ENCODE data around the gene KHDRBS1.

DNA sequence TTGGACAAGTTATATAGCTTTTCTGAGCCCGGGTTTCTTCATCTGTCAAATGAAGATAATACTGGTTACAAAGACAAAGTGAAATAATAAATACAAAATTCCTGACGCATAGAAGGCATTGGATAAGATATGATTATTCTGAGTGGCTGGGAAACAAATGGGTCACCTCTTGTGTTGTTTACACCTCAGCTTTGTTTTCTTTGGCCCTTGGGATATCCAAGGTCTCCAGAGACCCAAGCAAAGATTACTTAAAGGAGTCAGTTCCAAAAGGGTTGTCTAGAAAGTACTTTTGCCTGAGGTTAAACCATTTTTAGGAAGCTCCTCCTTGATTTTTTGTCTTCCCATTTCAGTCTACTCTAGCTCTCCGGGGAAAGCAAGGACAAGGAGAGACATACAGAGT is 9.7 kb downstream of the KHDRBS1 start:
- TF ChIP-seq CTCF (conservative IDR thresholded peaks at IDR 0.05; ENCODE audit: low read length) (no peak), EZH2phosphoT487 (IDR thresholded peaks at IDR 0.05; ENCODE audit: borderline replicate concordance) (no peak)

All from Loucy (cell line).